MM.1S (cell line): ENCODE data around the gene UGT2B7.

Experiments used
- DNase-seq: peaks from one replicate; pipeline ENCODE4 v3.0.0-alpha.2; 2015
- H2AFZ ChIP-seq: fragments of 300-600 bp; sonication (generic); 2 replicates; pipeline ENCODE4 v1.6.0; 2016; ENCODE audit warnings: antibody characterized with exemption, low read length
- H3F3A ChIP-seq: fragments of 300-600 bp; sonication (generic); 2 replicates; pipeline ENCODE4 v1.6.1; 2016; ENCODE audit warnings: mild to moderate bottlenecking, antibody characterized with exemption, low read length, moderate library complexity, mixed read lengths; ENCODE audit not compliant: insufficient read depth
- H3K27ac ChIP-seq: fragments of 300-600 bp; sonication (generic); 2 replicates; pipeline ENCODE4 v1.5.1; 2016; ENCODE audit warnings: mild to moderate bottlenecking, low read length
- H3K27me3 ChIP-seq: fragments of 300-600 bp; sonication (generic); replicated peaks from 2 replicates; pipeline ENCODE4 v1.6.0; 2016; ENCODE audit warnings: low read length; ENCODE audit not compliant: insufficient read depth
- H3K36me3 ChIP-seq: fragments of 300-600 bp; sonication (generic); replicated peaks from 2 replicates; pipeline ENCODE4 v1.6.1; 2016; ENCODE audit warnings: mild to moderate bottlenecking, low read length, mixed read lengths; ENCODE audit not compliant: insufficient read depth
- H3K4me1 ChIP-seq: fragments of 300-600 bp; sonication (generic); 2 replicates; pipeline ENCODE4 v1.6.1; 2016; ENCODE audit warnings: low read length, mixed read lengths
- H3K4me2 ChIP-seq: fragments of 300-600 bp; sonication (generic); 2 replicates; pipeline ENCODE4 v1.6.0; 2016; ENCODE audit warnings: low read depth, low read length
- H3K4me3 ChIP-seq: fragments of 300-600 bp; sonication (generic); 2 replicates; pipeline ENCODE4 v1.5.1; 2016; ENCODE audit warnings: low read length, mixed read lengths
- H3K79me2 ChIP-seq: fragments of 300-600 bp; sonication (generic); 2 replicates; pipeline ENCODE4 v1.6.1; 2016; ENCODE audit warnings: mixed run types, low read length, mixed read lengths
- H3K9ac ChIP-seq: fragments of 300-600 bp; sonication (generic); 2 replicates; pipeline ENCODE4 v1.6.1; 2016; ENCODE audit warnings: low read length, mixed read lengths
- H3K9me2 ChIP-seq: fragments of 300-600 bp; sonication (generic); replicated peaks from 2 replicates; pipeline ENCODE4 v1.6.1; 2016; ENCODE audit warnings: mild to moderate bottlenecking, low read length, mixed read lengths; ENCODE audit not compliant: insufficient read depth
- H3K9me3 ChIP-seq: fragments of 300-600 bp; sonication (generic); replicated peaks from 2 replicates; pipeline ENCODE4 v1.6.1; 2016; ENCODE audit warnings: mild to moderate bottlenecking, low read length, mixed read lengths; ENCODE audit not compliant: insufficient read depth
- H4K20me1 ChIP-seq: fragments of 300-600 bp; sonication (generic); 2 replicates; pipeline ENCODE4 v1.6.1; 2016; ENCODE audit warnings: mild to moderate bottlenecking, low read length, moderate library complexity, mixed read lengths; ENCODE audit not compliant: insufficient read depth
- CTCF ChIP-seq: fragments of 300-600 bp; sonication (generic); IDR thresholded peaks from 2 replicates; pipeline ENCODE4 v1.5.1; 2016; ENCODE audit warnings: antibody characterized with exemption, low read length, mixed read lengths
- EZH2 ChIP-seq: fragments of 300-600 bp; sonication (generic); optimal IDR thresholded peaks from 2 replicates; pipeline ENCODE3; 2017; ENCODE audit warnings: low read depth, mild to moderate bottlenecking, antibody characterized with exemption, low read length, mixed read lengths
- EZH2phosphoT487 ChIP-seq: fragments of 300-600 bp; sonication (generic); IDR thresholded peaks from 2 replicates; pipeline ENCODE4 v1.6.1; 2018; ENCODE audit warnings: antibody characterized with exemption, low read length

The UGT2B7 gene

GRCh38 chr4:69115851-69116213 lies 19.6 kb downstream of the UGT2B7 start:
- Histone ChIP-seq H3K27ac (no peak overlapping the region), H4K20me1 (no peaks in the 10 kb centered on the region), H3K36me3 (no peaks in the 10 kb centered on the region), H3K9ac (no peak overlapping the region), H3K4me1 (no peaks in the 10 kb centered on the region), H3K9me3 (no peaks in the 10 kb centered on the region), H3K9me2 (no peaks in the 10 kb centered on the region), H3K27me3 (no peaks in the 10 kb centered on the region), H3K4me3 (no peak overlapping the region), H3F3A (no peaks in the 10 kb centered on the region), H2AFZ (no peak overlapping the region), H3K79me2 (no peaks in the 10 kb centered on the region), H3K4me2 (no peak overlapping the region)
- no peak for DNase-seq
- no peak for TF ChIP-seq EZH2phosphoT487
- TF ChIP-seq EZH2, result no peak
- TF ChIP-seq CTCF, result no peak

- no peak overlapping the region for H3K4me2 ChIP-seq
- no peaks in the 10 kb centered on the region for H3K9me3 ChIP-seq
- no peaks in the 10 kb centered on the region for H4K20me1 ChIP-seq
- H3K9me2 ChIP-seq, result no peaks in the 10 kb centered on the region
- H3K36me3 ChIP-seq, result no peaks in the 10 kb centered on the region
- no peaks in the 10 kb centered on the region for H3F3A ChIP-seq
- no peak overlapping the region for H3K4me3 ChIP-seq
- no peak overlapping the region for H3K27ac ChIP-seq
- TF ChIP-seq EZH2phosphoT487 (no peak), CTCF (no peak), EZH2 (no peak)
- no peak overlapping the region for H2AFZ ChIP-seq
- no peaks in the 10 kb centered on the region for H3K4me1 ChIP-seq
- no peaks in the 10 kb centered on the region for H3K27me3 ChIP-seq
- no peak overlapping the region for H3K9ac ChIP-seq
- no peaks in the 10 kb centered on the region for H3K79me2 ChIP-seq
- DNase-seq, result no peak
Observed at GRCh38 chr4:69116645-69117321, 20.5 kb downstream of the UGT2B7 start.

GRCh38 chr4:69120870-69121269 lies 24.6 kb downstream of the UGT2B7 start:
- no peak overlapping the region for H3K27ac ChIP-seq
- DNase-seq, result no peak

More at GRCh38 chr4:69120870-69121269, 24.6 kb downstream of the UGT2B7 start:
- Histone ChIP-seq H4K20me1 (no peaks in the 10 kb centered on the region), H3K9me2 (no peaks in the 10 kb centered on the region), H3K4me2 (no peak overlapping the region), H3K4me3 (no peak overlapping the region), H3K4me1 (no peaks in the 10 kb centered on the region), H3K36me3 (no peaks in the 10 kb centered on the region), H3K27me3 (no peaks in the 10 kb centered on the region), H3F3A (no peaks in the 10 kb centered on the region), H3K9ac (no peak overlapping the region), H3K79me2 (no peaks in the 10 kb centered on the region), H2AFZ (no peak overlapping the region), H3K9me3 (no peaks in the 10 kb centered on the region)
- TF ChIP-seq CTCF (no peak), EZH2phosphoT487 (no peak), EZH2 (no peak)
